WTC11 (cell line): ENCODE measurements around the gene FOXI1. TPM values are rescaled to one million over a fixed set of nuclear protein-coding genes. Genes with fewer than 3 reads are reported as not detected.

Experiments
- ATAC-seq: fragments of 200-7000 bp; cut with Tn5 transposase; 2 replicates; pipeline ENCODE4 v1.10.0; 2021; ENCODE audit warnings: mild to moderate bottlenecking, moderate library complexity
- CTCF ChIA-PET: fragments of 300-600 bp; sonication (Branson Sonifier 250); formaldehyde crosslinking; loops from one replicate; lab custom pipeline; 2021; ENCODE audit warnings: antibody characterized with exemption; lab: Charles Lee
- POLR2A ChIA-PET: fragments of 350-600 bp; sonication (Branson Sonifier 250); formaldehyde crosslinking; loops from one replicate; lab custom pipeline; 2021; ENCODE audit warnings: antibody characterized with exemption; lab: Charles Lee
- DNase-seq: peaks from one replicate; pipeline ENCODE4 v3.0.0; 2021; ENCODE audit warnings: low spot score
- H3K27ac Mint-ChIP-seq: 2 replicates; pipeline ENCODE4 v1.8.0; 2021; ENCODE audit warnings: mixed read lengths
- H3K27me3 Mint-ChIP-seq: 2 replicates; pipeline ENCODE4 v1.8.0; 2021; ENCODE audit warnings: low read depth, mild to moderate bottlenecking, moderate library complexity, mixed read lengths
- H3K36me3 Mint-ChIP-seq: 2 replicates; pipeline ENCODE4 v1.8.0; 2021; ENCODE audit warnings: mixed read lengths
- H3K4me1 Mint-ChIP-seq: 2 replicates; pipeline ENCODE4 v1.8.0; 2022; ENCODE audit warnings: mixed read lengths
- H3K4me3 Mint-ChIP-seq: 2 replicates; pipeline ENCODE4 v1.8.0; 2021; ENCODE audit warnings: mild to moderate bottlenecking, moderate library complexity, mixed read lengths
- H3K9me3 Mint-ChIP-seq: 2 replicates; pipeline ENCODE4 v1.8.0; 2021; ENCODE audit warnings: mixed read lengths
- ARID4B ChIP-seq: sonication (generic); formaldehyde crosslinking; IDR thresholded peaks from 2 replicates; pipeline ENCODE4 v1.8.0; 2023; ENCODE audit warnings: missing genetic modification reagents, mild to moderate bottlenecking, borderline replicate concordance
- CBFB ChIP-seq: sonication (generic); formaldehyde crosslinking; IDR thresholded peaks from 2 replicates; pipeline ENCODE4 v1.8.1; 2022; ENCODE audit warnings: mild to moderate bottlenecking, low read depth, missing genetic modification reagents
- E2F4 ChIP-seq: sonication (generic); formaldehyde crosslinking; IDR thresholded peaks from 2 replicates; pipeline ENCODE4 v1.8.1; 2022; ENCODE audit warnings: low read depth, mild to moderate bottlenecking, moderate library complexity, missing genetic modification reagents, borderline replicate concordance
- ELF4 ChIP-seq: sonication (generic); formaldehyde crosslinking; IDR thresholded peaks from 2 replicates; pipeline ENCODE4 v1.8.1; 2022; ENCODE audit warnings: low read depth, mild to moderate bottlenecking, moderate library complexity, missing genetic modification reagents
- ERG ChIP-seq: fragments of 250-450 bp; sonication (Bioruptor Pico); IDR thresholded peaks from 2 replicates; pipeline ENCODE4 v1.8.0; 2021; ENCODE audit warnings: mild to moderate bottlenecking
- ETV6 ChIP-seq: sonication (generic); formaldehyde crosslinking; IDR thresholded peaks from 2 replicates; pipeline ENCODE4 v1.8.1; 2022; ENCODE audit warnings: mild to moderate bottlenecking, missing genetic modification reagents
- FOXK1 ChIP-seq: sonication (generic); formaldehyde crosslinking; IDR thresholded peaks from 2 replicates; pipeline ENCODE4 v1.8.0; 2022; ENCODE audit warnings: mild to moderate bottlenecking, moderate library complexity, missing genetic modification reagents
- FOXP1 ChIP-seq: sonication (generic); formaldehyde crosslinking; IDR thresholded peaks from 2 replicates; pipeline ENCODE4 v1.8.0; 2022; ENCODE audit warnings: missing genetic modification reagents, mild to moderate bottlenecking, moderate library complexity, borderline replicate concordance
- MLX ChIP-seq: sonication (generic); formaldehyde crosslinking; IDR thresholded peaks from 2 replicates; pipeline ENCODE4 v1.8.1; 2023; ENCODE audit warnings: mild to moderate bottlenecking, missing genetic modification reagents, moderate library complexity
- MXD4 ChIP-seq: fragments of 250-450 bp; sonication (Bioruptor Pico); IDR thresholded peaks from 2 replicates; pipeline ENCODE4 v1.8.0; 2021; ENCODE audit warnings: mild to moderate bottlenecking, moderate library complexity, borderline replicate concordance
- NFATC4 ChIP-seq: fragments of 250-450 bp; sonication (Bioruptor Pico); IDR thresholded peaks from 2 replicates; pipeline ENCODE4 v1.9.0; 2021; ENCODE audit warnings: mild to moderate bottlenecking
- PRDM15 ChIP-seq: sonication (generic); formaldehyde crosslinking; IDR thresholded peaks from 2 replicates; pipeline ENCODE4 v1.8.0; 2022; ENCODE audit warnings: missing genetic modification reagents
- SMAD3 ChIP-seq: sonication (generic); formaldehyde crosslinking; IDR thresholded peaks from 2 replicates; pipeline ENCODE4 v1.8.0; 2022; ENCODE audit warnings: missing genetic modification reagents, mild to moderate bottlenecking, borderline replicate concordance
- STAT6 ChIP-seq: sonication (generic); formaldehyde crosslinking; conservative IDR thresholded peaks from 2 replicates; pipeline ENCODE4 v1.8.1; 2023; ENCODE audit warnings: mild to moderate bottlenecking, low read depth, missing genetic modification reagents, moderate library complexity
- TEAD1 ChIP-seq: sonication (generic); formaldehyde crosslinking; IDR thresholded peaks from 2 replicates; pipeline ENCODE4 v1.8.0; 2022; ENCODE audit warnings: mild to moderate bottlenecking, missing genetic modification reagents
- USF2 ChIP-seq: sonication (generic); formaldehyde crosslinking; IDR thresholded peaks from 2 replicates; pipeline ENCODE4 v1.8.1; 2023; ENCODE audit warnings: mild to moderate bottlenecking, missing genetic modification reagents, moderate library complexity
- total RNA-seq: library from RNA; stranded (reverse); gene quantifications from 3 replicates; pipeline ENCODE4 v1.2.3, GENCODE V29; 2021
- TF ChIP-seq, protein P1 (sequence below): sonication (generic); formaldehyde crosslinking; IDR thresholded peaks from 2 replicates; pipeline ENCODE4 v1.8.0; 2022; ENCODE audit warnings: mild to moderate bottlenecking, missing genetic modification reagents

FOXI1 gene
- total RNA-seq, 1 experiment from 2014 or later = not detected

- no peak for TF ChIP-seq SMAD3 (CRISPR knock-in tag)
Observed at GRCh38 chr5:170067152-170067551, 38.5 kb upstream of the FOXI1 start (continued).

DNA sequence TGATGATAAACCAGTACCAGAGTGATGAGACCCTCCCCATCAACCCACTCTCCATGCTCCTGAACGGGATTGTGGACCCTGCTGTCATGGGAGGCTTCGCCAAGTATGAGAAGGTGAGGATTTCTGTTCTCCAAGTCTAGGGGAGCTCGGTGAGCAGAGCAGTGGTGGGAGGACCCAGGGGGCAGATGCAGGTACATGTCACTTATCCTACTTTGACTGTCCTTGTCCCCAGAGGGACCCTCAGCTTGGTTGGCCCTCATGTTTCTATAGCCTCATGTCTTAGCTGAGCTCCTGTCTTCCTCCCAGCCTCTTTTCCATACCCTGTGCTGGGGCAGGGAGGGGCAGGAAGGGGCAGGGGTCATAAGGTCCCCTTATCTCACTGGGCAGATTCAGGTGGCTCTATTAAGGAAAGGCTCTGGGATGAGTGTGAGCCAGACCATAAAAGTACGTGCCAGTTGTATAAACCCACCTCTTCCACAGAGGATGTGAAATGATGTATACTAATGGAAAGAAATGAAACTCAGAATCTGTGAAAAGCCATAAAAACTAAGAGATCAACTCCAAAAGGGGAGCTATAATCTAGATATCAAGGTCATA, 38.0 kb upstream of the FOXI1 start:
- H3K36me3 Mint-ChIP-seq = no peaks in the 10 kb centered on the region
- ATAC-seq (no peak), DNase-seq (no peak)
- no peaks in the 10 kb centered on the region for H3K9me3 Mint-ChIP-seq
- H3K4me1 Mint-ChIP-seq = peaks cover 17% of the 10 kb centered on the region
- no peak overlapping the region for H3K4me3 Mint-ChIP-seq
- ChIA-PET POLR2A (no interaction called here), CTCF (interaction anchor here (0.9 kb wide), 1 partner anchor 87 kb away, joined by 3 read pairs; the partner anchor contains the start of gene INSYN2B)
- H3K27ac Mint-ChIP-seq = no peak overlapping the region
- H3K27me3 Mint-ChIP-seq = no peaks in the 10 kb centered on the region
- TF ChIP-seq MXD4 (CRISPR knock-in tag) = no peak
- TF ChIP-seq FOXP1 (CRISPR knock-in tag) = no peak
- no peak for TF ChIP-seq NFATC4
- no peak for TF ChIP-seq MLX (CRISPR knock-in tag)
- no peak for TF ChIP-seq ETV6
- no peak for TF ChIP-seq ERG (CRISPR knock-in tag)
- no peak for TF ChIP-seq ELF4 (CRISPR knock-in tag)
- TF ChIP-seq ARID4B = no peak
- TF ChIP-seq PRDM15 (CRISPR knock-in tag) = no peak
- TF ChIP-seq, protein P1, sequence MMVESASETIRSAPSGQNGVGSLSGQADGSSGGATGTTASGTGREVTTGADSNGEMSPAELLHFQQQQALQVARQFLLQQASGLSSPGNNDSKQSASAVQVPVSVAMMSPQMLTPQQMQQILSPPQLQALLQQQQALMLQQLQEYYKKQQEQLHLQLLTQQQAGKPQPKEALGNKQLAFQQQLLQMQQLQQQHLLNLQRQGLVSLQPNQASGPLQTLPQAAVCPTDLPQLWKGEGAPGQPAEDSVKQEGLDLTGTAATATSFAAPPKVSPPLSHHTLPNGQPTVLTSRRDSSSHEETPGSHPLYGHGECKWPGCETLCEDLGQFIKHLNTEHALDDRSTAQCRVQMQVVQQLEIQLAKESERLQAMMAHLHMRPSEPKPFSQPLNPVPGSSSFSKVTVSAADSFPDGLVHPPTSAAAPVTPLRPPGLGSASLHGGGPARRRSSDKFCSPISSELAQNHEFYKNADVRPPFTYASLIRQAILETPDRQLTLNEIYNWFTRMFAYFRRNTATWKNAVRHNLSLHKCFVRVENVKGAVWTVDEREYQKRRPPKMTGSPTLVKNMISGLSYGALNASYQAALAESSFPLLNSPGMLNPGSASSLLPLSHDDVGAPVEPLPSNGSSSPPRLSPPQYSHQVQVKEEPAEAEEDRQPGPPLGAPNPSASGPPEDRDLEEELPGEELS (CRISPR knock-in tag) = no peak
- TF ChIP-seq E2F4 (CRISPR knock-in tag) = no peak
- TF ChIP-seq USF2 (CRISPR knock-in tag) = no peak
- no peak for TF ChIP-seq FOXK1
- TF ChIP-seq STAT6 = no peak
- TF ChIP-seq CBFB (CRISPR knock-in tag) = no peak
- TF ChIP-seq TEAD1 = no peak
